Central memory CD8-positive, alpha-beta T cell (primary cell): ENCODE data around the gene C16orf89.

Experiments used
- ATAC-seq: fragments of 150-1000 bp; cut with Tn5 transposase; replicated peaks from 2 replicates; pipeline ENCODE4 v1.10.0; 2022; ENCODE audit warnings: mild to moderate bottlenecking, moderate FRiP score, moderate number of reproducible peaks; ENCODE audit not compliant: poor library complexity, severe bottlenecking; ENCODE audit errors: extremely low read depth
- DNase-seq, 2 donors: peaks; one replicate each; pipeline ENCODE4 v3.0.0; 2021; ENCODE audit warnings: low spot score in 2 of 2
- H3K27ac Mint-ChIP-seq: one replicate; pipeline ENCODE4 v1.8.0; 2022; ENCODE audit warnings: low read depth, mild to moderate bottlenecking, moderate library complexity, mixed read lengths
- H3K27me3 Mint-ChIP-seq: one replicate; pipeline ENCODE4 v1.8.0; 2022; ENCODE audit warnings: mixed read lengths
- H3K36me3 Mint-ChIP-seq: one replicate; pipeline ENCODE4 v1.8.0; 2022; ENCODE audit warnings: mild to moderate bottlenecking, moderate library complexity, mixed read lengths; ENCODE audit not compliant: insufficient read depth
- H3K4me1 Mint-ChIP-seq: one replicate; pipeline ENCODE4 v1.8.0; 2022; ENCODE audit warnings: mixed read lengths
- H3K4me3 Mint-ChIP-seq: one replicate; pipeline ENCODE4 v1.8.0; 2022; ENCODE audit warnings: mild to moderate bottlenecking, moderate library complexity, mixed read lengths
- H3K9me3 Mint-ChIP-seq: one replicate; pipeline ENCODE4 v1.8.0; 2022; ENCODE audit warnings: mixed read lengths

C16orf89 gene

DNA sequence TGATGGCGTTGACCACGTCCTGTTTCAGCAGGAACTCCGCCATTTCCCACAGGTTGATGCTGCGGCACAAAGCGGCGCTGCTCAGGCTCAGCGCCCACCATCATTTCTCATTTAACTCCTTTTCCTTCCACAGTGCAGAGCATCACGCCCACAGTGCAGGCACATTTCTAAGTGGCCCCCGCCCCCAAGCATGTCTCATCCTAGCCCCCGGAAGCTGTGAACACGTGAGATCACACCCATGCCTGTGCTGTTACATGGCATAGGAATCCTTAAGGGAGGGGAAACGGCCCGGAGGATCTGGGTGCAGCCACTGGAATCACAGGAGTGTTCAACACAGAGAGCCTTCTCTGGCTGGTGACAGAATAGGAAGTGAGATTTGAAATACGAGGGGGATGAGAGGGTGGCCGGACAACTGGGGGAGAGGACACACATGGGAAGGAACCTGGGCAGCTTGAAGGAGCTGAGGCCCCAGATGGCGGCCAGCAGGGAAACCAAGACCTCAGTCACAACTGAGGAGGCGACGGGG is 36.7 kb downstream of the C16orf89 start:
- Mint-ChIP-seq H3K27ac (no peak overlapping the region), H3K36me3 (peaks cover 14% of the 10 kb centered on the region), H3K4me1 (peaks cover 18% of the 10 kb centered on the region), H3K27me3 (no peaks in the 10 kb centered on the region), H3K4me3 (no peak overlapping the region), H3K9me3 (no peaks in the 10 kb centered on the region)
- ATAC-seq (no peak), DNase-seq (no peak)

DNA sequence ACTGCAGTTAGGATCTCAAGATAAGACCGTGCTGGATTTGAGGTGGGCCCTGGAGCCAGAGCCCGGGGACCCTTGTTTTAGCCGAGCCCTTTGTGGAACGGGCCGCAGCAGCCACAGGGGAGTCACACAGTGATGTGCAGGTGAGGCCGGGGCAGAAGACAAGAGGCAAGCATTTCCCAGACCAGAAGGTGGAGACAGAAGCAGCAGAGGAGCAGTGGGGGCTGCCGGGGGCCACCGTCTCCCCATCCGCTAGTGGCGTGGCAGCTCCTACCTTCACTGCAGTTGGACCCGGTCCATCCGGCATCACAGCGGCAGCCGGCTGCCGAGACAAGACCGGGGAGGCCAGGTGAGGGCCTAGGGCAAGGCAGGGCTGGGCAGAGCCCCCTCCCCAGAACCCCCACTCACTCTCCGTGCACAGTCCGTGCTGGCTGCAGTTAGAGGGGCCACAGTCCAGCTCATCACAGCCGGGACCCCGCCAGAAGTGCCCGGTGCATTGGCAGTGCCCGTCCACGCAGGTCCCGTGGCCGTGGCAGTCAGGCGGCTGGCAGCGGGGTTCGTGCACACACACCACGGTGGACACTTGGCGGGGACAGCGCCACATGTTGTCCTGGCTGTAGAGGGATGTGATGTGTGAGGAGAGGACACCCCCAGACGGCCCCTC is 38.1 kb downstream of the C16orf89 start:
- ATAC-seq = no peak
- no peak overlapping the region for H3K4me3 Mint-ChIP-seq
- no peaks in the 10 kb centered on the region for H3K9me3 Mint-ChIP-seq
- H3K27ac Mint-ChIP-seq = no peak overlapping the region
- no peaks in the 10 kb centered on the region for H3K27me3 Mint-ChIP-seq
- peaks cover 11% of the 10 kb centered on the region for H3K4me1 Mint-ChIP-seq
- DNase-seq = no peak
- H3K36me3 Mint-ChIP-seq = peaks cover 5% of the 10 kb centered on the region

DNA sequence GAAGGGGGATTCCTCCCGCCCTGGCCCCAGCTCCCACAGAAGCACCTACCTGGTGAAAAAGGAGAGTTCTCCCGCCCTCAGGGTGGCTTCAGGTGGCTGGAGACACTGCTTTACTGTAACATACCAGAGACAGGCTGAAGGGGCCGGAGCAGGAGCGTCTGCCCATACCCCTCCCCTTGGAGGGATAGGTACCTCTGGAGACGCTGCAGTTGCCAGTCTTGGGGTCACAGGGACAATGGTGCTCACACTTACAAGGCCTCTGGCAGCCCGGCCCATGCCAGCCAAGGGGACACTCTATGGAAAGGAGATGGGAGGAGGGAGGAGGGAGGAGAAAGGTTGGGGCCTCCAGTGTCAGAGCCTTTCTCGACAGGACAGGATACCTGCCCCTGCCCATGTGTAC is 38.7 kb downstream of the C16orf89 start:
- H3K36me3 Mint-ChIP-seq = peaks cover 5% of the 10 kb centered on the region
- no peak overlapping the region for H3K27ac Mint-ChIP-seq
- no peak overlapping the region for H3K4me3 Mint-ChIP-seq
- H3K4me1 Mint-ChIP-seq = peaks cover 9% of the 10 kb centered on the region
- no peaks in the 10 kb centered on the region for H3K27me3 Mint-ChIP-seq
- DNase-seq (no peak), ATAC-seq (no peak)
- H3K9me3 Mint-ChIP-seq = no peaks in the 10 kb centered on the region

DNA sequence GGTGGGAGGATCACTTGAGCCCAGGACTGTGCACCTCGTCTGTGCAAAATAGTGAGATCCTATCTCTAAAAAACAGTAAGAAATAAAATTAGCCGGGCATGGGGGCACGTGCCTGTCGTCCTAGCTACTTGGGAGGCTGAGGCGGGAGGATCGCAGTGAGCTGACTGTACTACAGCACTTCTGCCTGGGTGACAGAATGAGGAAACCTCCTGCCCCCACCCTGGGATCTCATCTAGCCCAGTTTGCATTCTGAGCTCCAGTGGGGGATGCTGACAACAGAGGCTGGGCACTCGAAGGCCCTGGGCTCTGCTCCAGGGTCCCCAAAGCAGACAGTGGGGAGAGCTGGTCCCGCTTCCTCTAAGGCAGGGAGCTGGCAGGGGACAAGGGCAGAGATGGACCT is 39.1 kb downstream of the C16orf89 start:
- DNase-seq (no peak), ATAC-seq (no peak)
- H3K27me3 Mint-ChIP-seq = no peaks in the 10 kb centered on the region
- H3K9me3 Mint-ChIP-seq = no peaks in the 10 kb centered on the region
- peaks cover 4% of the 10 kb centered on the region for H3K36me3 Mint-ChIP-seq
- no peak overlapping the region for H3K4me3 Mint-ChIP-seq
- H3K27ac Mint-ChIP-seq = no peak overlapping the region
- peaks cover 6% of the 10 kb centered on the region for H3K4me1 Mint-ChIP-seq

DNA sequence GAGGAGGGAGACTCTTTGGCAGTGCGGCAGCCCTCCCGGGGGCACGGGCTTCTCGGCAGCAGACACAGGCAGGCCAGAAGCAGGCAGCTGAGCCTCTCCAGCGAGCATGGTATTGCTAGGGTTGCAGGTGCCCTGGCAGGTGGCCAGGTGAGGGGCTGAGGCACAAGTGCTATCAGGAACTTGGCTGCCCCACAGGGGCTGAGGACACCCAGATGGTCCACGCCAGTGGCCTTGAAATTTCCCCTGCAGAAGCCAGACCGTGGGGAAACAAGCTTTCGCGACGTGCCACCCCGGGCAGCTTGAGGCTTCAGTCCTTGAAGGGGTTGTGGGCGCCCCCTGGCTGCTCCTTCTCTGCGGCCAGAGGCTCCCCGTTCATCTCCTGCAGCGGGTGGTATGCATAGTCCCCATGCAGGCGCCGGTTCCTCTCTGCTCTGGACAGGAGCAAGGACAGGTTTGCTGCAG is 40.6 kb downstream of the C16orf89 start:
- H3K9me3 Mint-ChIP-seq = no peaks in the 10 kb centered on the region
- no peaks in the 10 kb centered on the region for H3K4me1 Mint-ChIP-seq
- H3K36me3 Mint-ChIP-seq = peaks cover 2% of the 10 kb centered on the region
- H3K27ac Mint-ChIP-seq = no peak overlapping the region
- H3K27me3 Mint-ChIP-seq = no peaks in the 10 kb centered on the region
- H3K4me3 Mint-ChIP-seq = no peak overlapping the region
- DNase-seq (no peak), ATAC-seq (no peak)

DNA sequence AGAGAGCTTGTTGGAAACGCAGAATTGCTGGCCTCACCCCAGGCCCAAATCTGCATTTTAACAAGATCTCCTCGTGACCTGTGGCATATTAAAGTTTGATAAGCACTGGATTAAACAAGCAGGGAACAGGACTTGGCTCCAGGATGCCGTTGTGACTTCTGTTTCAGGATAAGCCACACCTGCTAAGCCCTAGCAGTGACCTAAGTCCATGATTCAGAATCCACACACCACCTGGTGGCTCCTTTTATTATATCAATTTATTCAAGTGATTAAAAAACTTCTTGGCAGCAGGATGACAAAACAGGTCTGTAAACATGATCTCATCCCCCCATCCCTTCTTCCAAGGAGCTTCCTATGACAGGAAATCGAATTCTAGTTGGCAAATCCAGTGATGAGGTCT is 41.1 kb downstream of the C16orf89 start:
- H3K27ac Mint-ChIP-seq = no peak overlapping the region
- H3K36me3 Mint-ChIP-seq = peaks cover 2% of the 10 kb centered on the region
- ATAC-seq (no peak), DNase-seq (no peak)
- no peaks in the 10 kb centered on the region for H3K9me3 Mint-ChIP-seq
- H3K4me1 Mint-ChIP-seq = no peaks in the 10 kb centered on the region
- H3K4me3 Mint-ChIP-seq = no peak overlapping the region
- no peaks in the 10 kb centered on the region for H3K27me3 Mint-ChIP-seq

DNA sequence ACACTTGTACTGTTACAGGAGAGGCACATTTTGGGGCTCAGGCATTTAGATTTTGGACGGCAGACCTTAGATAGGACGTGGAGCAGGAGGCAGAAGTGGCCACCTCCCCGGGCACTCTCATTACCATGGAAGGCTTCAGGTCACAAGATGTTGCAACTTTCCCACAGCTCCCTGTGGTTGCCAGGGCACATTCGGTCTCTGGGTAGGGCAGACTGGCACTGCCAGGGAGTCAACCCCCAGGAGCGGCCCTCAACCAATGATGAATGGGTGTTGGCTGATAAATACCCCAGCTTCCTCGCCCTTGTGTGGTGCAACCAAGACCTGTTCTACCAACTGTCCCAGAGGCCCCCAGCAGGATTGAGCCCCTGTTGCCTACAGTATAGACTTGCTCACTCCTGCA is 43.2 kb downstream of the C16orf89 start:
- Mint-ChIP-seq H3K4me3 (no peak overlapping the region), H3K27me3 (no peaks in the 10 kb centered on the region), H3K9me3 (no peaks in the 10 kb centered on the region), H3K27ac (no peak overlapping the region), H3K4me1 (no peaks in the 10 kb centered on the region), H3K36me3 (no peaks in the 10 kb centered on the region)
- no peak for ATAC-seq
- DNase-seq = no peak

DNA sequence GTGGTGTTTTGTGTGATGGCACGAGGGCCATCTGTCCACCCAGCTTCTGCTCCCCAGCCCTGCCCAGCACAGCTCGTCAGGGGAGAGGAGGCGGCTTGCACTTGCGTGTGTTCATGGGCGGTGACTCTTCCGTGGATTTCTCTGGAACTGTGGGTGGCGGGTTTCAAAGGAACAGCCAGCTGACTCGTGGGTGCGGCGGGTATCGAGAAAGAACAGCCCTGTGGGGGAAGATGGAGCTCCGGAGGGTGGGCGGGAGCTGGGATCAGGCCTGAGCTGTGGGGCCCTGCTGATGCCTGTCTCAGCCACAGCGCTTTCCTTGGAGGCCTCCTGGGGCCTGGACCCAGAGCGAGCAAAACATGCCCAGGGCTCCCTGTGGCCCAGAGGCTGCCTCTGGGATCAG is 45.2 kb downstream of the C16orf89 start:
- DNase-seq = no peak
- H3K9me3 Mint-ChIP-seq = no peaks in the 10 kb centered on the region
- no peak overlapping the region for H3K4me3 Mint-ChIP-seq
- ATAC-seq = no peak
- no peaks in the 10 kb centered on the region for H3K4me1 Mint-ChIP-seq
- H3K27me3 Mint-ChIP-seq = no peaks in the 10 kb centered on the region
- H3K27ac Mint-ChIP-seq = no peak overlapping the region
- H3K36me3 Mint-ChIP-seq = no peaks in the 10 kb centered on the region

DNA sequence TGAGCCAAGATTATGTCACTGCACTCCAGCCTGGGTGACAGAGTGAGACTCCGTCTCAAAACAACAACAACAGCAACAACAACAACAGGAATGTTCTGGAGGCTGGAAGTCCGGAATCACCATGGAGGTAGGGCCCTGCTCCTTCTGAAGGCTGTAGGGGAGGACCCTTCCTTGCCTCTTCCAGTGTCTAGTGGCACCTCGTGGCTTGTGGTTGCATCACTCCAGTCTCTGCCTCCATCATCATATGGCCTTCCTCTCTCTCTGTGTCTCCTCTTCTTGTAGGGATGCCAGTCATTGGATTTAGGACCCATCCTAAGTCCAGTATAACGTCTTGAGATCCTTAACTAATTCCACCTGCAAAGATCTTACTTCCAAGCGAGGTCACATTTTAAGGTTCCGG is 46.0 kb downstream of the C16orf89 start:
- no peaks in the 10 kb centered on the region for H3K9me3 Mint-ChIP-seq
- H3K27me3 Mint-ChIP-seq = no peaks in the 10 kb centered on the region
- ATAC-seq (no peak), DNase-seq (no peak)
- no peak overlapping the region for H3K27ac Mint-ChIP-seq
- H3K4me3 Mint-ChIP-seq = no peak overlapping the region
- no peaks in the 10 kb centered on the region for H3K36me3 Mint-ChIP-seq
- H3K4me1 Mint-ChIP-seq = no peaks in the 10 kb centered on the region

DNA sequence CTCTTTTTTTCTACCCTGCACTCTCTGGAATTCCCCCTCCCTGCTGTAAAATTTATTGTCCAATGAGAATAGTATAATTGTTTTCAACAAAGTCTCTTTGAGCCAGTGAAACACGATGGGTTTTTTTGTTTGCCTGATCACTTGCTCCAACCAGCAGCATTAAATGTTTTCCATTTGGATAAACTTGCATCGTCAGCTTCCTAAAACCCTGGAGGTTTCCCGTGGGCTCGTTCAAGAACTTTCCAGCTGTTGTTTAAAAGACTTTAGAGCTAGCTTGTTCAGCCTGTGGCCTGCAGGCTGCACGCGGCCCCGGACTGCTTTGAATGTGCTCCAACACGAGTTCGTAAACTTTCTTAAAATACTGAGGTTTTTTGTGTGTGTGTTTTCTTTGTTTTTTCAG is 47.0 kb downstream of the C16orf89 start:
- DNase-seq (no peak), ATAC-seq (no peak)
- Mint-ChIP-seq H3K4me3 (no peak overlapping the region), H3K36me3 (no peaks in the 10 kb centered on the region), H3K27me3 (no peaks in the 10 kb centered on the region), H3K27ac (no peak overlapping the region), H3K9me3 (no peaks in the 10 kb centered on the region), H3K4me1 (no peaks in the 10 kb centered on the region)

DNA sequence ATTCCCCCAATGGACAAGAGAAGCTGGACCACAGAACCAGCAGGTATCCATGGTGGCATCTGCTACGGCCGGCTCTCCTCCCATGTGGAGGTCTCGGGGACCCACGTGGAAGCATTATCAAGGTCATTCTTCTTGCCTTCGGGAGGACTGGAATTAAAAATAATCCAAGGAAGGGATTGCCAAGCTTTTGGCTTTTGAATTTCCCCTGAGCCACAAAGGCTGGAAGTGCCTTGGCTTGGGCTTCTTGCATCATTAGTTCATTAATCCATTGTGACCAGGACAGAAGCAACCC is 48.1 kb downstream of the C16orf89 start:
- Mint-ChIP-seq H3K27ac (no peak overlapping the region), H3K9me3 (no peaks in the 10 kb centered on the region), H3K27me3 (no peaks in the 10 kb centered on the region), H3K4me3 (no peak overlapping the region), H3K36me3 (no peaks in the 10 kb centered on the region), H3K4me1 (no peaks in the 10 kb centered on the region)
- ATAC-seq = no peak
- DNase-seq = no peak

DNA sequence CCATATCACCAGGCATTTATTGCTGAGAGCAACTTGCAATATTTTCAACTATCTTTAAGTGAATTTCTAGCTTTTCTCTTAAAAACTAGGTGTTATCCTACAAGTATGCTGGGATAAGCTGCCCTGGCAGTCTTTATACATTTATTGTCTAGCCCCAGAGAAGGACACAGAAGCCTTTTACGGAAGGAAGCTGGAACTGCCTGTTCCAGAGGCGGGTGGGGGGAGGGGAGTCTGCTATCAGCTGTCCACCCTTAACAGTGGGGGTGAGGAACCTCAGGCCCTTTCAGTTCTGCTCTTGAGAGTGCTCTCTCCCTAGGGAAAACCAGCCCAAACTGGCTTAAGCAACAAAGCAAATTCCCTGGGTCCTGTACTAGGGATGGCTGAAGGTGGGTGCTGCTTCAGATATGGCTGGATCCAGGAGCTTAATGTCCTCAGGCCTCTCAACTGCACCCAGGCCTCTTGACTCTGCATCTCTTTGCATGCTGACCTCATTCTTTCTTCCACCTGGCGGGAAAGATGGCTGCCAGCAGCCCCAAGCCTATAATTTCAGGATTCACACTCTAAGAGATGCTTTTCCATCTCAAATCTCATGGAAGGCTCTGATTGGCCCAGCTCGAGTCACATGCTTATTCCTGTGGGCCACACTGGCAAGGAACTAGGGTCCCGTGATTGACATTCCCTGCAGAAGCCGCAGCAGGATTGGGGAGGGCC is 48.6 kb downstream of the C16orf89 start:
- no peak overlapping the region for H3K27ac Mint-ChIP-seq
- H3K36me3 Mint-ChIP-seq = no peaks in the 10 kb centered on the region
- DNase-seq (no peak), ATAC-seq (no peak)
- peaks cover 3% of the 10 kb centered on the region for H3K27me3 Mint-ChIP-seq
- no peak overlapping the region for H3K4me3 Mint-ChIP-seq
- H3K4me1 Mint-ChIP-seq = no peaks in the 10 kb centered on the region
- H3K9me3 Mint-ChIP-seq = no peaks in the 10 kb centered on the region

DNA sequence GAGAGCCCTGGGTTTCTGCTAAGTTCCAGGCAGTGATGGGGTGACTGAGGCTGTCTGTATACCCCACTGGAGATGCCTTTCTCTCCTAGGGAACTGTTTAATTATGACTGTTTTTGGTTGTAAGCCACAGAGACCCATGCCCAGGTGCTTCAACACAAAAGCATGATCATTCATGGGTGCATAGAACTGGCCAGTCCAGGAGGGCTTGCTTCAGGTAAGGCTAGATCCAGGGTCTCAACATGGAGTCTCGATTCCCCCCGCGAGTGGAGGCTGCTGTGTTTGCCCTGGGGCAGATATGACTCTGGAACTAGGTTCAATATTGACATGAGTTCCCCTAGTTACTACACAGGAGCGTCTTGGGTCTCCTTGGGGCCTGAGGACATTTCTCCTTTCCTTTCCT is 49.9 kb downstream of the C16orf89 start:
- Mint-ChIP-seq H3K4me1 (no peaks in the 10 kb centered on the region), H3K4me3 (no peak overlapping the region), H3K9me3 (no peaks in the 10 kb centered on the region), H3K27me3 (peaks cover 16% of the 10 kb centered on the region), H3K36me3 (no peaks in the 10 kb centered on the region), H3K27ac (no peak overlapping the region)
- no peak for DNase-seq
- ATAC-seq = no peak
